HG03571 (cell line): ENCODE measurements around the gene GPRIN3.

Experiments used
- ATAC-seq: cut with Tn5 transposase; IDR thresholded peaks from one replicate; pipeline ENCODE4 v1.9.1; 2021; ENCODE audit not compliant: unreplicated experiment

Gene GPRIN3

DNA sequence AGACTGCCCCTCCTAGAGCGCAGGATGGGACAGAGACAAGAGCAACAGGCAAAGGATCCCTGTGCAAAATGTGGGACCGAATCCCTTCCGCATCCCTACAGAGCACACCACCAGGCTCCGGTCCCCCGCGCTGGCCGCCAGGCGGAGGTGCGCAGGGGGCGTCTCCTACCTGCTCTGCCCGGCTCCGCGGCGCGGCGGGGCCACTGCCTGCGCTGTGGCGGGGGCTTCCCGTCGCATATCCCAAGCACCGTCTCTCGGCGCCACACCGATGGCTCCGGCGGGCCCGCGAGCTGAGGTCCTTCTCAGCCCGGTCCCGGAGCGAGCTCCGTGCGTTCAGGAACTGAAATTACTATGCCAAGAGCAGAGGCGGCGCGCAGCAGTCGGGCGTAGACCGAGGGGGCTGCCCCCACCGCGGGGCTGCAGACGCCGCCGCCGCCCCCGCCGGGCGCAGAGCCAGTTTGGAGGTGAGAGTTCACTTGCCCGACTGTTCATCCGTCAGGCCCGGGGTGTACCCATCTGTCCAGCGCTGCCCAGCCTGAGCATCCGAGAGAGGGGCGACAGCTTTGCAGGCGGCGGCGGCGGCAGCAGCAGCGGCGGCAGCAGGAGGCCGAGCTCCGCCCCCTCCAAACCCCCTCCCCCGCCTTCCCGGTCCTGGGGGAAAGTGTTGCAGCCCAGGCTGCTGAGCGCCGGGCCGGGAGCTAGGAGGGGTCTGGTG is at the start of gene GPRIN3:
GPRIN3 (minus strand) TSS at position 355 of the 715 bp plus-strand sequence. CDS start 57,690 bp downstream, outside the sequence.
- ATAC-seq: peak; percentile 70

DNA sequence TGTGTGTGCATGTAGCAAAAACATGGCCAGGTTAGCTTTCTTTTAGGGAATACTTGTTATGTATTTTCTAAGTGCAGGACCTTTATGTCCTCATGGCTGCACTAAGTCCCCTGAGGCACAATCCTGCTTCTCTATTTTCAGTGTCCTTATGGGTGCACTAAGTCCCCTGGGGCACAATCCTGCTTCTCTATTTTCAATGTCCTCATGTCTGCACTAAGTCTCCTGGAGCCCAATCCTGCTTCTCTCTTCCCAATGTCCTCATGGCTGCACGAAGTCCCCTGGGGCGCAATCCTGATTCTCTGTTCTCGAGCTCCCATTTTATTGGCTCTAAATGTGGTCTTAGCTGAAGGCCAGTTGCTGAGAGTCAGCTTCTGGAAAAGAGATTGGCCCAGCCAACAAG is 49.7 kb upstream of the GPRIN3 start:
- ATAC-seq: no peak

DNA sequence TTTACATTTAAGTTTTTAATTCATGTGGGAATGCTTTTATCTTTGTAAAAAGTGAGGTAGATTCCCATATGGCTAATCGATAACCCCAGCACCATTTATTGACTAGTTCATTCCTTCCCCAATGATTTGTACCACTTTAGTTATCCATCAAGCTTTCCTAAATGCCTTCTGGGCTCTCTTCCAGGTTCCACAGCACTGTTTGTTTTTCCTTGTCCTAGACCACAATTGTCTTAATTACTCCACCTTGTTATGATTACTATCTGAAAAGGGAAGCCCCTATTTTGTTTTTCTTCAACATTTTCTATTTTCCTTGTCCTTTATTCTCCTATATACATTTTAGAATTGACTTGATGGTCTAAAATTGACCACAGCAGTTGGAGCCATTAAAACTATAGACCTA is 48.5 kb upstream of the GPRIN3 start:
- ATAC-seq: no peak

DNA sequence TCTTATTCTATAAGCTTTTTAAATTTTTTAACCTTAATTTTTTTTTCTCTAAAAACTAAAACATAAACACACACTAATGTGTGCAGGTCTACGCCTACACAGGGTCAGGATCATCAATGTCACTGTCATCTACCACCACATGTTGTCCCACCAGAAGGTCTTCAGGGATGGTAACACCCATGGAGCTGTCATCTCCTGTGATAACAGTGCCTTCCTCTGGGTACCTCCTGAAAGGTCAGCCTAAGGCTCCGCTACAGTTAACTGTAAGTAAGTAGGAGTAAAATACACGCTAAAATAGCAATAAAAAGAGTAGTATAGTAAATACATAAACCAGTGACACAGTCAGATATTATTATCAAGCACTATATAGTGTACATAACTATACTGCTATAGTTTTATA is 45.9 kb upstream of the GPRIN3 start:
- no peak for ATAC-seq

DNA sequence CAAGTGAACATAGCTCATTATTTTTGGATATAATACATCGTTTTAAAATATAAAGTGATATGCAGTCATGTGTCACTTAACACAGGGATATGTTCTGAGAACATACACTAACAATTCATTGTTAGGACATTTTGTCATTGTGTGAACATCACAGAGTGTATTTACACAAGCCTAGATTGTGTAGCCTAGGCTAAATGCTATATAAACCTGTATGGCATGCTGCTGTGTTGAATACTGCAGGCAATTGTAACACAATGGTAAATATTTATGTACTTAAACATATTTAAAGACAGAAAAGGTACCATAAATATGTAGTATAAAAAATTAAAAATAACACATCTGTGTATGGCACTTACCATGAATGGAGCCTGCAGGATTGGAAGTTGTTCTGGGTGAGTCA is 44.9 kb upstream of the GPRIN3 start:
- no peak for ATAC-seq

DNA sequence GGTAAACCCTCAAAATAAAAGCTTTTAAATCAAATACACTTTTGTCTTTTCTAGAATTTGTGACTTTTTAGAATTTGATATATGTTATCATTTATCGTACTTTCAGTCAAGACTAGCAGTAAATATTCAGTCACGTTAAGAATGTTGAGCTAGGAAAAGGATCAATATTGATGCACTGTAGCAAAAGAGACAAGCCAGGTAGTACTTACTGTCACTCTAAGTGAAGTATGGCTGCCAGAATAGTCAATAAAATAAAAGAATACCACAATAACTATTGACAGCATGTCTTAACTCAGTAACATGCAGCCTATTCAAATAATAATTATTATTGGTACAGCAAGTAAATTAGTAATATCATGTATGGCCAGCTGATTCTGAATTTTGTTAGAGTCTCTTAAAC is 43.6 kb upstream of the GPRIN3 start:
- ATAC-seq: no peak

DNA sequence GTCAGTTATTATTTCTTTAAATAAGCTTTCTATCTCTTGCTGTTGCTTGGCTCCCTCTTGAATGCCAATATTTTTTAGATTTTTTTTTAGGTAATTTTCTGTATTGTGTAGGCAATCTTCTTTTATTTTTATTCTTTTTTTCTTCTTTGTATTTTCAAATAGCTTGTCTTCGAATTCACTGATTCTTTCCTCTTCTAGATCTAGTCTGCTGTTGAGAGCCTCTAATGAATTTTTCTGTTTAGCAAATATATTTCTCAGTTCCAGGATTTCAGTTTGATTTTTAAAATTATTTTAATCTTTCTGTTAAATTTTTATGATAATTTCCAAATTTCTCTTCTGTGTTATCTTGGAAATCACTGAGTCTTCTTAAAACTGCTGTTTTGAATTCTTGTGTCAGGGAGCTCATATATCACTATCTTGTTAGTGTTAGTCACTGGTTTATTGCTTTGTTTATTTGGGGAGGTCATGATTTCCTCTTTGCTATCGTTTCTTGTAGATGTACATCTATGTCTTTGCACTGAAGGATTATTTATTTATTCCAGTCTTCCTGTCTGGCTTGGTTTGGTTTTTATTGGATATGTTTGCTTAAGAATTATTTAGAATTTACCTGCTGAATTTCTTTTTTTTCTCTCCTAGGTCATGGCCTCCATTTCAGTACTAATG is 39.9 kb upstream of the GPRIN3 start:
- ATAC-seq: no peak

DNA sequence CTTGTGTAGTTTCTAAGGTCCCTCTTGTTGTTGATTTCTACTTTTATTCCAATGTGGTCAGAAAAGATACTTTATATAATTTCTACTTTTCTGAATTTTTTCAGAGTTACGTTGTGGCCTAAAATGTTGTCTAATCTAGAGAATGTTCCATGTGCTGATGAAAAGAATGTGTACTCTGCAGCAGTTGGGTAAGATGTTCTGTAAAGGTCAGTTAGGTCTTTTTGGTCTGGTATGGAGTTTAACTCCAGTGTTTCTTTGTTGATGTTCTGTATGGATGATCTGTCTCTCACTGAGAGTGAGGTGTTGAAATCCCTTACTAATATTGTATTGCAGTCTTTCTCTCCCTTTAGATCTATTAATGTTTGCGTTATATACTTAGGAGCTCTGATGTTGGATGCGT is 37.0 kb upstream of the GPRIN3 start:
- ATAC-seq: no peak

DNA sequence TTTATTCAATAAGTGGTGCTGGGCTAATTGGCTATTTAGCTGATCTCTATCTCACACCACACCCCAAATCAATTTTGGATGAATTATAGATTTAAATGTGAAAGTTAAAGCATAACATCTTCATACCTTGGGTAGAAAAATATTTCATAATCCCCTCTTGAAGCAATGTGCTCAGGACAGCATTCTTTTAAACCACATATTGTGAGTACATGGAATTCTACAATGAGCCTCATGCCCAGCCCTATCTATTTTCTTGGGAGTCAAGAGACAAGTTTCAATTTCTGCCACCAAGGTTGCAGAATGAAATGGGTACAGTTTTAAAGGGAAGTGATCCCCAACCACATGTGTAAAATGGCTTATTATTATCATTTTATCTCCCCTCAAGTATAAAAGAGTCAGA is 30.6 kb upstream of the GPRIN3 start:
- no peak for ATAC-seq

DNA sequence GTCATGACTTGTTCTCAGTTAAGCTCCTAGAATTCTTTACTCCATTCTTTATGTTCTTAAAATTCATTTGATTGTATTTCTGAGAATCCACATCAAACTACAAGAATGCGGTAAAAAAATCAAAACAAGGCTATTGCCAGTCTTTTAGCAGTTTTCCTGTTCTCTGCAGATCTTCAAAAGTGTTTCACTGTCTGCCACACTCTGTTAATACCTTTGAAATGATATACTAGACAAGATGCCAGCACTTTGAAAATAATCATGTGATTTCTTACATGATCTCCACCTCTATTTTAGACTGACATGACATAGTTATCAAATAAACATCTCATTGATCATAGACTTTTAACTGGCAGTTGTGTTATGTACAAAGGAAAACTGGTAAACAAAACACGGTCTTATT is 30.1 kb upstream of the GPRIN3 start:
- ATAC-seq: no peak

DNA sequence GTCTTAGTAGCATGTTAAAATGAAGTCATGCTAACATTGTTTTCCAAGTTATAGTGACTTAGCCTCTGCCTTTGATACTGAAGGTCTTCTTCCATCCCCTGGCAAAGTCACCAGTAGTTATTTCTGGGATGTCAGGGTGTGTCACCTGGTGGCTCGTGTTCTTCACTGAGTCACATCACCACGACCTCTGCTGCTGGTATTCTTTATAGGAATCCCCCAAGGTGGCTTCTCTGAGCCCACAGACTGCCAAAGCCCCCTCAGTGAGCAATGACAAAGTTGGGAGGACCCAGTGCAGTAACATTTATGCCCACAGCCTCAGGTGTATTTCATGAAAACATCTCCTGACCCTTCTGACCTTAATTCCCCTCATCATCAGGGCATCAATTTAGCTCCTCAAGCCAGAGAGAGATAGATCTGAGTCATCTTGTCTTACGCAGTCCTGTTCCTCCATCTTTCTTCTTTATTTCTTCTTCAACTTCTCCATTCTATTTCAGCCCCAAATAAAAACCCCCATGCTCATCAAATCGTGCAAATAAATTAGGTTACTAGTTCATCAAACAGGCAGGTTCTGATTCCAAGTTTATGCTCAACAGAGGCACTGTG is 29.3 kb upstream of the GPRIN3 start:
- no peak for ATAC-seq

DNA sequence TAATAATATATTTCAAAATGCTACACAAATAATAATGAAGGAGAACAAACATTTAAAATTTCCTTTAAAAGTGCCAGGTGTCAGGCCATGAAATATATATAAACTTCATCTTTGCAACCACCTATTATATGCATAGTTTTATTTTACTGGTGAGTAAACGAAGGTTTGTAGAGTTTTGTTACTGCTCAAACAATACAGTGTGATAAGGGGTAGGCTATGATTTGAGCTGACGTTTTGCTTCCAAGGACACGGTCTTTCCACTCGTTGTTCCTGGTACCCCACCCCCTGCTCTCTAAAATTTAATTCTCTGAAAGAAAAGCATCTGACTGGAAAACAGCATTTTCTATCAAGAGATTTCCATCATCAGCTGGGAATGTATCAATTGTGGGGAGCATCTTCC is 27.2 kb upstream of the GPRIN3 start:
- no peak for ATAC-seq

DNA sequence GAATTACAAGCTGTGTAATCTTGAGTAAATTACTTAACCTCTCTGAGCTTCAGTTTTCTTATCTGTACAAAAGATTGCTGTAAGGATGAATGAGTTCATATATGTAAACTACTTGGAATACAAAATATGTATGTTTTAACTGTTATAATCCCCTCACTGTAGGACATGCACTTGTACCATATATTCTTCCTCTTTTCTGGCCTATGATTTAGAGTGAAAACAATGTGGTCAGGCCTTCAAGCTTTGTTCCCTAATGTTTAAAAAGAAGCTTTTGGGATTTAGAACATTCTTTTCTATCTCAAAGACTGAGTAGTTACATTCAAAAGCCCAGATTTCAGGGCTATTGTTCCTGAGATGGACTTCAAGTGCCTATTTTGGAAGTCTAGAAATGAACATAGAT is 26.7 kb upstream of the GPRIN3 start:
- ATAC-seq: no peak

DNA sequence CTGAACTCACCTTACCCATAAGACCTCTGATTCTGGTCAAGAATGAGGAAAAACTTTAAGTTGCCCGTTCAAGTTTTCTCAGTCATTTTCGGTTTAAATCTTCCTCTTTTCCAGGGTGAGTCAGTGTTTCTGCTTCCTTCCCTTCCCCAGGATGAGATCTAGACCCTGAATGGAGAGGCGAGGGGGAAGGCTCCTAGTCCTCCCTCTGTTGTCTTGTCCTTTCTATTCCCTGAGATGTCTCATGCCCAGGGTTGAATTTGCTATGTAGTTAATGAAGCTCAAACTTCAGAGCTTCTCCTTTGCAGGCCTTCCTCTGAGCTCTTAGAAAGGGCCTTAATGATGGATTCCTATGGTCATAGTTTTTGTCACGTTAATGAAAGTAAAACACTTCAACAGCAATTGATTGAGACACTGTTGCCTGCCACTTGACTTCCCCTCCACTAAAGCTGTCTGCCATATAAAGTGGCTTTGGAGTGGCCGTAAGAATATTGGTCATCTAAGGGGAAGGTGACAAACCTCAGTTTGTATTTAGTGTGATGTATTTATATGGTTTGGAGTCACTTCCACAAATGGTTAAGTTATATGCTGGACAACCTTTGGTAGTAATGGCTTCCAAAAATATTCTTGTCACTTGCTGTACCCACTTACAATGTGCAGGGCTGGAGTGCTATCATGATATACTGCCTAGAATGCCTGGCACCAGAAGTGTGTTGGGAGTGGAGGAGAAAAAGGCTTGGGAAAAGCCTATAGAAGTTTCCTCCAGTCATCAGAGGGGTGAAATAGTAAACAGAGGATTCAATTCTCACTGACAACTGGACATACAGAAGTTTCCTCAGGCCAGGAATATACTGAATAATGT is 24.3 kb upstream of the GPRIN3 start:
- ATAC-seq: no peak

DNA sequence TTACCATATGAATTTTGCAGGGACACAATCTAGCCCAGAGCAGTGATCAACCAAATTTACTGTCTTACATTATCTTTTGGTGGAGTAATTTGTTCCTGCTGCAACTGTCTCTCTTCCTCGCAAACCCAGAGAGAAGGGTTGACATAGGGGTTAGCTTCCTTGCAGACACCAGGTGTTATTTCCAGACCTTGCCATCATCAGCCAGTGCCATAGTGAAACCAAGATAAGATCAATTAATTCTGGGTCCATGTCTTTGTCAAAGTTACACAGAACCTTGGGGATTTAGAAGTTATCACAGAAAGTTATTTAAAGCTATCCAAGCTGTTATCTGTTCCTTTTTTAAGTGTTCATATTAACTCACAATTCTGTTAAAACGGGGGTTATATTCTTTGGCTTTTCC is 23.6 kb upstream of the GPRIN3 start:
- no peak for ATAC-seq

DNA sequence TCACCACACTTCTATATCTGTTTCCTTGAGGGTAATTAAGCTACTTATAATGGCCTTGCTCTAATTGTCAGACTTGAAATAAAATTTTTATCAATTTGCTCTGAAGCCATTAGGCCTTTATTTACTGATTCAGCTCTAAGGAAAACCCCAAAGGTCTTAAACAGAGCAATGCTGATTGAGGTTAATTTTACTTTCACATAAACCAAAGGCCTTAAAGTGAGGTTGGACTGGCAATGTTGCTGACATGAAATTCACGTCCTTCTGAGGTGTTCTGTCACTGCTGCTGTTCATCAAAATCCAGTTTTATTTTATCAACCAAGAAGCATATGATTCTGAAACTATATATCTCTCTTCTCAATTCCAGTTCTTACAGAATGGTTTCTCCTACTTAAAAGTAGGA is 21.7 kb upstream of the GPRIN3 start:
- no peak for ATAC-seq

DNA sequence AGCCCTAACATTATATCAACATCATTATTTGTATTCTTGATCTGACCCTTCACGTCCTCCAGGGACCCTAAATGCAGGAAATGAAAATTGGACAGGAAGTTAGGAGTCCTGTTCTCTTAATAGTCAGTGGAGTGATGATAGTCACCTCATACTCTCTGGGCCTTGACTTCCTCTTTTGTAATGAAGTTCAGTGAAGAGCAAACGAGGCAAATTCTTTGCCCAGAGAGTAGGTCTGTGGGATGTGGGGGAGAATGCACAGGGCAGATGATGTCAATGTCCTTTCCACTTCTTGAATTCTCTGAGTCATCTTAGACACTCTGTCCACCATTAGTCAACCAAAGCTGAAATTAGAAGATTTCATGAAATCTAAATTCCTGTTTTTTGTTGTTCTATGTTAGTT is 17.1 kb upstream of the GPRIN3 start:
- ATAC-seq: no peak

DNA sequence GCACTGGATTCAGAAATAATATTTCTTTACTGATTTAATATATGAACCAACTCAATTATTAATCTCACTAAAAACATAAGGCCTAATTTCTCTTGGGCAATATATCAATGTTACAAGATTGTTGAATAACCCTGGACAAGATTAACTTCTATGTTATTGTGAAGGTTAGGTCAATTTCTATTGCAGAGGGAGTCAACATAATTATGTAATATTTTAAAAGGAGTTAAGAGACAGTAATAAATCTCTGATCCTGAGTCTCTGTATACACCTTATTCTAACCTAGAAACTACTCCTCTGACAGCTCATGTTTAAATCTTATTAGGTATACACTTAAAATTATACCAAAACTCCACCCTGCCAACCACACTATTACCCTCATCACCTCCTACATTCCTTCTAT is 15.1 kb upstream of the GPRIN3 start:
- ATAC-seq: no peak

DNA sequence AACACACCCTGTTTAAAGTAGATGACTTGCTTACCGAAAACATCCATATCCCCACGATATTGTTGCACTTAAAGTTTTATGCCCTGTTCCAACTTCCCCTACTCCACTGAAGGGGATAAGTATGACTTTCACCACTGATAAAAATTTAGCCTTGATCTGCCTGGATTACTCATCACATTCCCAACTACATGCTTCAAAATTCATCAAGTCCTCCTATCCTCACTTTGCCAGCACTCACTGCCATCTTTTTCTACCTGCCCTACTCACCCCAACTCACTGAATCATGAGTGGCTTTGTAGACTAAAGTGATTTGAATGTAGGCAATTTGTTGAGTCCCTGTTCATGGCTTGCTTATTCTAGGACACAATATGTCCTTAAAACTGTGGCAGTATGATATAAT is 12.2 kb upstream of the GPRIN3 start:
- ATAC-seq: no peak

DNA sequence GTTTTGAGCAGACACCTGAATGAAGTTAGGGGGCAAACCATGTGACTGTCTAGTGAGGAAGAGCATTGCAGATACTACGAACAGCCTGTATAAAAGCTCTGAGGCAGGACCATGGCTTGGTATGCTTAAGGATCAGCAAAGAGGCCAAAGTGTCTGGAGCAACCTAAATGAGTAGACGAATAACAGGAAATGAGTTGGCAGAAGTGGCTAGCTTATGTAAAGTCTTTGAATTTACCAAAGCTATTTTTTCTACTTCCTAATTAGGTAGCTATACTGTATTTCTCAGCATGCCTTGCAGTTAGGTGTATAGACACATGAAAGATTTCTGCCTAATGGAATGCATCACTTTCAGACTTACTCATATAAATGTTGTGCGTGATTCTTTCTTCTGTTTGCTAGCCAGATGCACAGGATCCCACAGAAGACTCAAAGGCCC is 9.3 kb upstream of the GPRIN3 start:
- no peak for ATAC-seq

DNA sequence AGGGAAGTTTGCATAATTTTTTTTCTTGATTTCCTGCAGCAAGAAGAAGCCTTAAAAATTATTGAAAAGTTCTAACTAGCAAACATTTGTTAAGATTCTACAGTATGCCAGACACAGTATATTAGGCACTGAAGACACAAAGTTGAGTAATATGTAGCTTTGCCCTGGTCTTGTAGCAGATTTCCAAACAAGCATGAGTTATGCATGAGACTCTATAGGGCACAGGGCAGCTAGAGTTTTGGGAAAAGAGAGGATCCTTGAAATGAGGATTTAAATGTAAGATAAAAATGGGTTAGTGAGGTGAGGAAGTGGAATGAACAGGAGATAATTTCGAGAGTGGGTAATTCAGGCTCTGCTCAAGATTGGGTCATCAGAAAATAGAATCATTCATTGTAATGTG is 8.6 kb upstream of the GPRIN3 start:
- ATAC-seq: no peak

DNA sequence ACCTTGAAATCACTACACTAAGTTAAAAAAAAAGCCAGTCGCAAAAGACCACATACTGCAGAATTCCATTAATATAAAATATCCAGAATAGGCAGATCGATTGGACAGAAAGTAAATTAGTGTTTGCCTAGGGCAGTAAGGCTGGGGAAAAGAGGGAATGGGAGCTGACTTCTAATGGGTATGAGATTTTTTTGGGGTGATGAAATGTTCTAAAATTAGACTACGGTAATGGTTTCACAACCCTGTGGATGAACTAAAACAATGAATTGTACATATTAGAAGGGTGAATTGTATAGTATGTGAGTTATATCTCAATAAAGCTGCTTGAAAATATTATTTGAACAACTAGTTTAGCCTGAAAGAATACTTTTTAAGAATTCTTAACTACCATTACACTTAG is 6.7 kb upstream of the GPRIN3 start:
- no peak for ATAC-seq
